ENCODE data around the gene OR51B5.

The OR51B5 gene, protein sequence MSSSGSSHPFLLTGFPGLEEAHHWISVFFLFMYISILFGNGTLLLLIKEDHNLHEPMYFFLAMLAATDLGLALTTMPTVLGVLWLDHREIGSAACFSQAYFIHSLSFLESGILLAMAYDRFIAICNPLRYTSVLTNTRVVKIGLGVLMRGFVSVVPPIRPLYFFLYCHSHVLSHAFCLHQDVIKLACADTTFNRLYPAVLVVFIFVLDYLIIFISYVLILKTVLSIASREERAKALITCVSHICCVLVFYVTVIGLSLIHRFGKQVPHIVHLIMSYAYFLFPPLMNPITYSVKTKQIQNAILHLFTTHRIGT

DNA sequence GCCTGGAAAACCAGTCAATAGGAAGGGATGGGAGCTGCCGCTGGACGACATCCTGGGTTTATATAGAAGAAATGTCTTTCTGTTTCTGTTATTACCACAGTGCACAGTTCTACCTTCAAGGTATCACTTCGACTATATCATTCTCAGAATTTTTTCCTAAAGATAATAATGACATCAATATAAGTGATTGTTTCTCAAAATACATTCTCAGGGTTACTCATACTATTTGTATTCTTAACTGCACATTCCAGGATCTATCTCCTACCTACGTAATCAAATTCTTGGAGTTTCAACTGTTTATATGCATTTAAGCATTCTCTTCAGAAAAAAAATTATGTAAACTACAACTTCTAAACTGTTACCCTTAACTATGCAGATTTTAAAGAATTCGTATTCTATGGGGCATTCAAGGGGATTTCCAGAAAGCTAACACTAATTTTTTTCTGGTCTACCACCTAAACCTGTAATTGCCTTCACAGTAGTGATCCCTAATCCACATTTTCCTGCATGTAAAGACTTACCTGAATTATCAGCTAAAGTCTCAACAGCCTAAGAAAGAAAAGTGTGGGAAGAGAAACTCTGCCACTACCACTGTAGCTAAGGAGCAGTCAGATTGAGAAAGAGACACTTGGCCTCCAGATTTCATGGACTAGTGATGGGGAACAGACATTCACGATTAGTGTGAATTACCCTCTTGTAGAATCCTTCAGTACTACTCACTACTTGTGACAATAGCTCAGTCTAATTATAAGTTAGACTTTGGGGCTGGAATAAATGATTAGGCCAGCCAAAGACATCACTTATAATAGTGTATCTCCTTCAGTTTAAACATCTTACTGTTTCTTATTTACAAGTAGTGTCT lies at the start of gene OR51B5:
Gene OR51B5 (minus strand): TSS at position 51 of the 862 bp plus-strand sequence. CDS start 0 bp downstream, at position 51.
- TF ChIP-seq GATA2 (IDR thresholded peaks at IDR 0.05; ENCODE audit: low read depth, low read length) (no peak), GATA3 (IDR thresholded peaks at IDR 0.05; ENCODE audit: low read depth, low read length) (no peak)

DNA sequence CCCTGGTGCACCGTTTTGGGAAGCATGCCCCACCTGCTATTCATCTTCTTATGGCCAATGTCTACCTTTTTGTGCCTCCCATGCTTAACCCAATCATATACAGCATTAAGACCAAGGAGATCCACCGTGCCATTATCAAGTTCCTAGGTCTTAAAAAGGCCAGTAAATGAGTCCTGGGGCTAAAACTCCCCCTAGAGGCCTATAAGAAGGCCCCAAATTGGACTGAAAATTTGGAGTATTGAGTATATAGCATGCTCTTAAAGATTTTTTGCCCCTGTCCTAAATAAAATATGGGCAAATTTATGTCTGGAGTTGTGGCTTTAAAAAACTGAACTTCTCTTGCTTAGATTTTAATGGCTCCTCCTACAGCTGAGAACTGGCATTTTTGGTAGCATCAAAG lies 46.9 kb upstream of the OR51B5 start:
- TF ChIP-seq GATA2 (IDR thresholded peaks at IDR 0.05; ENCODE audit: low read depth, low read length) (no peak), GATA3 (IDR thresholded peaks at IDR 0.05; ENCODE audit: low read depth, low read length) (no peak)

DNA sequence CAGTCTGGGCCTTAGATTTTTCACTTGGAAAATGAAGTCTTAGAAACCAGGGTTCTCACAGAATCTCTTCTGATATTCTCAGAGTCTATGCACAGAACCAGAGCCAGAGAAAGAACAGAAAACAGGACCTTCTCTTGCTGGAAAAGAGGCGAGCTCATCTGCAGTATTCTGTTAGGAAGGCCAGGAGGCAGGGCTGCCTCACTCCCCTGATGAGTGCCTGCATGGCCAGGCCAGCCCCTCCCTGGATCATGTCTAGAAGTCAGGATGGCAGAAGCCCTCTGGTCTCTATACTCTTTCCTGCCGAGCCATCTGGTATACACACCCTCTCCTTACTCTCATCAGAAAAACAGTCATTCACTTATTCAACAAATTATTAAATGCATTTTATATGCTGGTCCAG lies 41.0 kb upstream of the OR51B5 start:
- TF ChIP-seq GATA3 (IDR thresholded peaks at IDR 0.05; ENCODE audit: low read depth, low read length) (no peak), GATA2 (IDR thresholded peaks at IDR 0.05; ENCODE audit: low read depth, low read length) (no peak)

DNA sequence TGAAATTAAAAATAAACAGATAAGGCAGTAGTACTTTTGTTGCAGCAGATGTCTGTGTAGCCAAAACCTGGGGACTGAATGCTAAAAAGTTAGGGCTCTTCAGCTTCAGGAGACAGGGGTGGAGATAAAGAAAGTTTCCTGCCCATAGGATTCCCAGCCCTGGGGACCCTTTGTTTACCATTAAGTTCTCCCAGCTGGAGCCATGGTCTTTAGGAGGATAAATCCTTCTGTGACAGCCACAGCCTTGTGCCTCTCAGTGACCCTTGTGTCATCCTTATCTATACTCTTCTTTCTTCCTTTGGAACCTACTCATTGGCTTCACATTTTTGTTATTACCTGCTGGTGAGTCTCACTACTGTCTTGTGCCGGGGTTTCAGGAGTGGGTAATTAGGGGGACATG lies 40.3 kb upstream of the OR51B5 start, which contains the start of gene OR51M1:
Gene OR51M1 (plus strand): TSS at position 237 of the 400 bp plus-strand sequence. CDS start 5,587 bp downstream, outside the sequence.
- no peak for TF ChIP-seq GATA3 (IDR thresholded peaks at IDR 0.05; ENCODE audit: low read depth, low read length)
- no peak for TF ChIP-seq GATA2 (IDR thresholded peaks at IDR 0.05; ENCODE audit: low read depth, low read length)

DNA sequence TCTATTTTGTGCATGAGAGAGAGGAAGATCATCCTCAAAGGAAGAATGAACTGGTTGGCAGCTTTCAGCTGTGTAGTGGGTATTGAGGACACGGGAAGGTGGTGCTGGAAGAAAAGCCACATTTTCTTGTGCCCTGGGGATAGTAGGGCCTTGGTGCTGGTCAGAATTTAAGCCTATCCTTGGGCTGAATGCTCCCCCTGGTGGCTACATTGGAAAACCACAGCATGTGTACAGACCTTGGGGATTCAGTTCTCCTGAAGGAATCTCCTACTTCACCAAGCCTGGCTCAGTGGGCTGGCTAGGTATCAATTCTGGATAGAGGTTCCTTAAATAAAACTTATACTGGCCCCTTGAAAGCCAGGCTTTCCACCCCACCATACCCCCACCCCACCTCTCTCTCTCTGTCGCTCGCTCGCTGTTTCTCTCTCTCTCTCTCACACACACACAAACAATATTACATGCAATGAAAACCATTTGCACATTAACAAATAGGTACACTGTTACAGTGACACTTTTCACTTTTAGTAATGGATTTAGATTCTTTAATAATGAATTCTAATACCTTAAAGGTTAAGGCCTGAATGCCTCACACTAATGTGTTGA lies 37.5 kb upstream of the OR51B5 start:
- TF ChIP-seq GATA2 (IDR thresholded peaks at IDR 0.05; ENCODE audit: low read depth, low read length) (no peak), GATA3 (IDR thresholded peaks at IDR 0.05; ENCODE audit: low read depth, low read length) (no peak)

DNA sequence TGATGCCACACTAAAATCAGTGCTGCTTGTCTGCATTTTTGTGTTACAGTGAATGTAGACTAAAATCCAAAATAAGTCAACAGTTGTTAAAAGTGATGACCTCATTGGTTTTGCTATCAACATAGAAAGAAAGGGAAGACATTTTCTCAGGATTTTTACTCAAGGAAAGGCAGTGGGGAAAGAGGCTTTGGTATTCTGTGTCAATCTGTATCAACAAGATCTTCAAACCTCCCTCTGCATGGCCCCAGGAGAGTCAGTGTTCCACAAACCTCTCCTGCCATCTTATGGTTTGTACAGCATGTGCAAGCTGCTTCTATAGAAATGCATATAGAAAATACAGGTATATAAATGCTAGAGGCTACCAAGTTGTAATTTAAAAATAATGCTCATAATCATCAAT lies 26.5 kb upstream of the OR51B5 start:
- TF ChIP-seq GATA2 (IDR thresholded peaks at IDR 0.05; ENCODE audit: low read depth, low read length) (no peak), GATA3 (IDR thresholded peaks at IDR 0.05; ENCODE audit: low read depth, low read length) (no peak)

DNA sequence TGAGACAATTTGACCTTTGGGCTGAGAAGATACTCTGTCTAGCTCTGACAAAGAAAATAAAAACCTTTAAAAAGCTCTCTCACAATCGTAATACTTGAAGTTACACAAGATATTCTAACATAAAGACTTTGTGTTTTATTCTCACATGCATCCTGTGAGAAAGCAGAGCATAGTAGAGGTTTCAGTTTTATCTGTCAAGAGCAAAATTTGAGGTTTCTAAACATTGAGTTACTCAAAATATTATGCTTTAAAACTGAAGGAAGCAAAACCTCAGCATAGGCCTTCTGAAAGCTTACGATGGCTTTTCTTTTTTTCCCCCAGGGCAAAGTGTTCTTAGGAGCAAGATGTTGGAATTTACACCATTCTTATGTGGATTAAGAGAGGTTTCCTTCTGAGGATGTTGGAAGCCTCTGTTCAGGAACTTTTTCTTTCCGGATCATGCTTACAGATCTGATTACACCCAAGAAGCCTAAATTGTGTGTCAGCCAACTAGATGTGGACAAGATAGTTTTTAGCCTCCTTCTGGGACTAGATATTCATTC lies 25.2 kb upstream of the OR51B5 start:
- no peak for TF ChIP-seq GATA2 (IDR thresholded peaks at IDR 0.05; ENCODE audit: low read depth, low read length)
- TF ChIP-seq GATA3 (IDR thresholded peaks at IDR 0.05; ENCODE audit: low read depth, low read length): no peak

DNA sequence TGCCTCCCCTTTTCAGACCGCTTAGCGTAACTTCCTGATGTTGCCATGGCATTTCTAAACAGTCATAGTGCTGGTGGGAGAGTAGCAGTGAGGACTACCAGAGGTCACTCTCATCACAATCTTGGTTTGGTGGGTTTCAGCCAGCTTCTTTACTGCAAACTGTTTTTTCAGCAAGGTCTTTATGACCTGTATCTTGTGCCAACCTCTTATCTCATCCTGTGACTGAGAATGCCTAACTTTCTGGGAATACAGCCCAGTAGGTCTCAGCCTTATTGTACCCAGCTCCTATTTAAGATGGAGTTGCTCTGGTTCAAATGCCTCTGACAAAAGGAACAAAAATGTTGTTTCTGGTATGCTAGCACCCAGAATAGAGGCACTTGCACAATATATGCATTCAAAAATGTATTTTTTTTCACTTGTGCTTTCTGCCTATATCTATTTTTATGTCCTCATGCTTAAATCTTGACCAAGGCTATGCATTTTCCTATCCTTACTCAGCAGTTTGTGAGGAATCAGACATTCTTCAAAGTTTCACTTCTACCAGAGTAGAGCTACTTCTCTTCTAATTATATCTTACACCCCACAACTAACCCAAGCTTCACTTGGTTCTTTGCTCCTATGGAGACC lies 24.2 kb upstream of the OR51B5 start:
- TF ChIP-seq GATA3 (IDR thresholded peaks at IDR 0.05; ENCODE audit: low read depth, low read length) (no peak), GATA2 (IDR thresholded peaks at IDR 0.05; ENCODE audit: low read depth, low read length) (no peak)

DNA sequence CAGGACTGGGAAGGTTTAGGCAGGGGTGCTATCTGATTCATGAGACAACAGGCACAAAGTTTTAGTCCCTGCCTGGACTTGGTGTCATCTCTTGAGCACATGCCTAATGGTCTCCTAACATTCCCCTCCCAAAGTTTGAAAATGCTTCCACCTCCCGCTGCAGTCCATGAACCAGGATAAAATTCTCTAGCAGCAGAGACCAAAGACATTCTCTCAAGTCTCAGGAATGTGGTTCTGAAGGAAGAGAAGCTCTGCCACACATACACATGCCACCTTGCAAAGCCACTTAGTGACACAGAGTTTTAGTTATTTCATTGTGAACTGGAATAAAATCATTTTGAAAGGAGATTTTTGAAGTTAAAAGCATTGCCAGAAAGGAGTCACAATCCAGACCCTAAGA lies 23.5 kb upstream of the OR51B5 start:
- TF ChIP-seq GATA2 (IDR thresholded peaks at IDR 0.05; ENCODE audit: low read depth, low read length) (no peak), GATA3 (IDR thresholded peaks at IDR 0.05; ENCODE audit: low read depth, low read length) (no peak)

DNA sequence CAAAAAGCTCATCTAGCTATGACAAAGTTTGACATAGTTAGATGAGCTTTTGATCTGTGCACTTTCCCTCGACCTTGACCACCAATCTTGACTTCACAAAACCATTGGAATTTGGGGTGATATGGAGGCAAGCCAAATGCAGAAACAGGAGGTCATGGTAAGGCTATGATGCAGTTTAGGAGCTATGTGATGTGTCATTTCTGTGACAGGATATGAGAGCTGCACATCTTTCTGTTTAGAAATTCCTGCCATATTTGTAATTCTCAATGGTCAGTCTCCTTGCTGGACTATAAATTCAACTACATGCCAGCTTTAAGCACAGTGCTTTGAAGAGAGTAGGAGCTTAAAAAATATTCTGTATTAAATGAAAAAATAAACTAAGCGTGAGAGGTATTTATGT lies 20.9 kb upstream of the OR51B5 start:
- no peak for TF ChIP-seq GATA3 (IDR thresholded peaks at IDR 0.05; ENCODE audit: low read depth, low read length)

DNA sequence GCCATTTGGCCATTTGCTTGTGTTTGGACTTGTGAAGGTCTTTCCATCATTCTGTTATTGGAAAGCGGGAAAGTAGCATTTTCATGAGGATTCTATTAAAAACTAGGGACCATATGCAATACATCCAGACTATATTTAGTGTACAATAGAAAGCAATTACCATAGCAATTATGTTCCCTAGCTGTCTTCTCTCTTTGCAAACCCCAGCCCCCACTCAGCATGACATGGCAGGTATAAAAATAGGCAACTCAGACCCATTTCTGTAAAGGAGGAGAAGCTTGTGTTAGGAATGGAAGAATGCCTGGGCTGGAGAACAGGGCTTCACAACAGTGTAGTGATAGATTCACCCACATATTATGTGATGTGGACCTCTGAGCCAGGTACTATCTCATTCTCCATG lies 20.4 kb upstream of the OR51B5 start:
- TF ChIP-seq GATA2 (IDR thresholded peaks at IDR 0.05; ENCODE audit: low read depth, low read length) (no peak), GATA3 (IDR thresholded peaks at IDR 0.05; ENCODE audit: low read depth, low read length) (no peak)

DNA sequence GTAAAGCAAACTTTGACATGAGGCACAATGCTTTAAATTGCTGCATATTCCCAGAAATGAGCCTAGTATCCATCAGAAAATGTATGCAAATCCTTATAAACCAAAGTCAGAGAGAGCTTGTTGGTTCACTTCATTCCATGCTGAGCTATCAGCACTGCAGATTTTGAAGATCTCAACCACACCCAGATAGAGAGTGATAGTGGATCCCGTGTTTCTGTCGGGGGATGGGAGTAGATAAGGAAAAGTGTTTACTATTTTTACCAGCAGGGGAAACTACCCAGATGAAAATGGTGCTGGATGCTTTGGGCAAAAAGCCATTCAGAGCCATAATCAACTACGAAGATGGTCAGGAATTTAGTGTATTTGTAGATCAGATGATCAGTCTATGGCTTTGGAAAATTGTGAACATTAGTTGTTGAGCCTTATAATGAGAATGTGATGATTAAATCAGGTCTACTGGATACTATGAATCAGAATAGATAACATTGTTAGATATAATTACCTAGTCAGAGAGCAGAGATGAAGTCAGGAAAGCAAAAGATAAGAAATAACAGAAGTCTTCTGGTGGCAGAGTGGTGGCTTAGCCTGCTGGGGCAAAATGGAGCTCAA lies 18.8 kb upstream of the OR51B5 start:
- TF ChIP-seq GATA3 (IDR thresholded peaks at IDR 0.05; ENCODE audit: low read depth, low read length): no peak
- TF ChIP-seq GATA2 (IDR thresholded peaks at IDR 0.05; ENCODE audit: low read depth, low read length): no peak

DNA sequence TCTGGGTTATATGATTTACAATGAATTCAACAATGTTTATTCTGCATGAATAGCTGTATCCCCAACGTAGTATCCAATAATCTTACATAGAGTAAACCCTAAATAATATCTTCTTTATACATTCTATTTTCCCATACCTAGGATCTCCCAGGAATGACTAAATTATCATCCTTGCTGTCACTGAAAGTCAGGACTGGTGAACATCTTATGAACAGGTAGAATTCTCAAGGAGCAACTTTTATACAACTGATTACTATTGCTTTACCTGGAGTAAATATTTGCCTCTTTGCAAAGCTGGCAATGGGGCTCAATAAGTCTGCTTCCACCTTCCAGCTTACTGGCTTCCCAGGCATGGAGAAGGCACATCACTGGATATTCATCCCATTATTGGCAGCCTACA lies 7.9 kb upstream of the OR51B5 start, which contains the start of gene OR51B6:
Gene OR51B6 (plus strand): TSS at position 301 of the 400 bp plus-strand sequence. CDS start 0 bp downstream, at position 301.
- TF ChIP-seq GATA3 (IDR thresholded peaks at IDR 0.05; ENCODE audit: low read depth, low read length) (no peak), GATA2 (IDR thresholded peaks at IDR 0.05; ENCODE audit: low read depth, low read length) (no peak)
